Retinal pigment epithelial cell (primary cell): Measurements from ENCODE around the gene JOSD2.

Source experiments
- DNase-seq: peaks from one replicate; pipeline ENCODE4 v3.0.0-alpha.2; 2010; ENCODE audit warnings: low read depth
- H3K4me3 ChIP-seq: 2 replicates; pipeline ENCODE4 v1.5.1; 2011; ENCODE audit warnings: mild to moderate bottlenecking, low read length, control low read depth, moderate library complexity
- TF ChIP-seq, protein P1 (sequence below): conservative IDR thresholded peaks from 2 replicates; pipeline ENCODE4 v1.5.1; 2011; ENCODE audit warnings: low read depth, low read length, control low read depth, inconsistent platforms

JOSD2 gene

DNA sequence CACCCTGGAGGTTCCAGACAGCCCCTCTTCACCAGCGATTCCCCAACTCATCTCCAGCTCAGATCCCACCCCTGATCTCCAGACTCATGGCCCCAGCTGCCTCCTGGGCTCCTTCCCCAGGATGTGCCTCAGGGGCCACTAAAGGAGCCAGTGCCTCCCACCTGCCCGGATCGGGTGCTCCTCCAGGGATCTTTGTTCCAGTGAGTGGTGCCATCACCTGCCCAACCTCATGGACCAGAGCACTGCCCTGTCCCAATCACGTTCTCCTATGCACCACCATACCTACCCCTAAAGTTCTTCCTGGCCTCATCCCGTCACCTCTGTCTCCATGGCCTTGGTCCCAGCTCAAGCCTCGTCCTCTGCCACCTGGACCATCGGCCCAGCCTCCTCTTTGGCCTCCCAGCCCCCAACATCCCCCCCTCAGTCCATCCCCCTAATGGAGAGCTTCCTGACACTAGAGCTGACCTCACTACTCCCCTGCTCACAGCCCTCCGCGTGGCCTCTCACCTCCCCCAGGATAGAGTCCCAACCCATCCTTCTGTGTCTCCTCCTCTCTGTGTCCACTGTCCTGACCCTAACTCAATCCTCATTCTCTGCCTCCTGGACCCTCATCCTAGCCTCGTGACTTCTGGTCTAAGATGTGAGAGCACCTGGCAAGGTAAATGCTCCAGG, 25.6 kb downstream of the JOSD2 start:
- TF ChIP-seq, protein P1, sequence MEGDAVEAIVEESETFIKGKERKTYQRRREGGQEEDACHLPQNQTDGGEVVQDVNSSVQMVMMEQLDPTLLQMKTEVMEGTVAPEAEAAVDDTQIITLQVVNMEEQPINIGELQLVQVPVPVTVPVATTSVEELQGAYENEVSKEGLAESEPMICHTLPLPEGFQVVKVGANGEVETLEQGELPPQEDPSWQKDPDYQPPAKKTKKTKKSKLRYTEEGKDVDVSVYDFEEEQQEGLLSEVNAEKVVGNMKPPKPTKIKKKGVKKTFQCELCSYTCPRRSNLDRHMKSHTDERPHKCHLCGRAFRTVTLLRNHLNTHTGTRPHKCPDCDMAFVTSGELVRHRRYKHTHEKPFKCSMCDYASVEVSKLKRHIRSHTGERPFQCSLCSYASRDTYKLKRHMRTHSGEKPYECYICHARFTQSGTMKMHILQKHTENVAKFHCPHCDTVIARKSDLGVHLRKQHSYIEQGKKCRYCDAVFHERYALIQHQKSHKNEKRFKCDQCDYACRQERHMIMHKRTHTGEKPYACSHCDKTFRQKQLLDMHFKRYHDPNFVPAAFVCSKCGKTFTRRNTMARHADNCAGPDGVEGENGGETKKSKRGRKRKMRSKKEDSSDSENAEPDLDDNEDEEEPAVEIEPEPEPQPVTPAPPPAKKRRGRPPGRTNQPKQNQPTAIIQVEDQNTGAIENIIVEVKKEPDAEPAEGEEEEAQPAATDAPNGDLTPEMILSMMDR = no peak
- DNase-seq = no peak
- no peak overlapping the region for H3K4me3 ChIP-seq

DNA sequence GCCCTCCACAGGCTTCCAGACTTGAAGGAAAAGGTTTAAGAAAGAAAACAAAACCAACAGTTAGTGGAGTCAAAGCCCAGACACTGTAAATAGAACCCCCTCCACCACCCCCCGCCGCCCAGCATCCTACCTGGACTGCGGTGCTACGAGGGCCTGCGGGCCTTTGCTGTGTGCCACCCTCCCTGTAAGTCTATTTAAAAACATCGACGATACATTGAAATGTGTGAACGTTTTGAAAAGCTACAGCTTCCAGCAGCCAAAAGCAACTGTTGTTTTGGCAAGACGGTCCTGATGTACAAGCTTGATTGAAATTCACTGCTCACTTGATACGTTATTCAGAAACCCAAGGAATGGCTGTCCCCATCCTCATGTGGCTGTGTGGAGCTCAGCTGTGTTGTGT, 28.1 kb downstream of the JOSD2 start:
- TF ChIP-seq, protein P1 = no peak
- no peak for DNase-seq
- no peak overlapping the region for H3K4me3 ChIP-seq

DNA sequence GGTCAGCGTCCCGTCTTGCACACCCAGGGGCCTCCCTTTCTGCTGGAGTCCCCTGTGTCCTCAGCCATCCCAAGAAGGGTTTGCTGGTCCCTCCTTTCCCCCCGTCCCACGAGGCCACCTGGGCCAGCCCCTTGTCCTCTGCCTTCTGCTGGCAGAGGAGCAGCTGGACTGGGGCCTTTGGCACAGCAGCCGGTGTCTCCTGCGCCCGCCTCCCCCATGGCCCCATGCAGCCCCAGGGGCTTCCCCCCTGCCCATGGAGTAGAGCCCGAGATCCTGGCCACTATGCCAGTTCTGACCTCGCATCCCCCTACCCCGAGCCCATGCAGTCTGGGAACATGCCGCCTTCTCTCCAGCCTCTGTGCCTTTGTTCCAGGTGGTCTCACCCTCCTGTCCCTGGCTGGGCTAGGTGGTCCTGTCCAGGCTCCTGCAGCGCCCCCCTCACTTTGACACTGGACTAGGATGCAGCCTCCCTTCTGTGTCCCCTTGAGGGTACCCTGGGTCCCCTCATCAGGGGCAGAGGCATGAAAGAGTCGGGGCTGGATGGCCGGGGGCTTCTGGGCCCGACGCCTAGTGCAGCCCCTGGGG, 28.6 kb downstream of the JOSD2 start:
- H3K4me3 ChIP-seq = no peak overlapping the region
- no peak for DNase-seq
- TF ChIP-seq, protein P1 = no peak

DNA sequence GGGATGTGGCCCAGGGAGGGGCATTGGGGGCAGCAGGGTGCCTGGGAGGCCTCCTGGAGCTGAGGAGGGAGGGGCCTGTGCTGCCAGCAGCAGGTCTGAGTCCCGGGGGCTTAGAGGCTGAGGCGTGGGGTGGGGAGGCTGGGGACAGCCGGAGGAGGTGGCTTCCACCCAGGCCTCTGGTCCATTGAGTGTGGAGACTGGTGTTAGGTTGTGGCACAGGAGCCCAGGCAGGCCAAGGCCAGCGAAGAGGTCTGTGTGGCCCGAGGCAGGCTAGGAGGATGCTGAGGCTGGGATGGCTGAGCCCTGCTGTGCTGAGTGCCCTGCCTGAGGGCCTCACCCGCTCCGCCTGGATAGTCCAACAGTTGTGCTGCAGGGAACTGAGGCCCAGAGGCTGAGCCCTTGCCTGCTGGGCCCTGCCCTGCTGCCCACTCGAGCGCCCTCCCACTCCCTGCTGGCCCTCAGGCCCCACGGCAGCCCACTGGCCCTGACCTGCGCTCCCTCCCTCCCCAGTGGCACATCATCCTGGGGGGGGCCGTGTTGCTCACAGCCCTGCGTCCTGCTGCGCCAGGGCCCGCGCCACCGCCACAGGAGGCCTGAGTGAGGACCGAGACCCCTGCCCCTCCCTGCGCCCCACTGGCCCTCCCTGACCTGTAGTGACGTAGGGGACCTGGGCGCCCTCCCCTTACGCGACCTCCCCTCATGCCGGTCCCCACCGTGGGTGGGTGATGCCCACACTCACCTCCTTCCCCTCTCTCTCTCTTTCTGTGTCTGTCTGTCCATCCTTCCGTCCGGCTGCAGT, 29.4 kb downstream of the JOSD2 start:
- no peak overlapping the region for H3K4me3 ChIP-seq
- DNase-seq = no peak
- TF ChIP-seq, protein P1 = no peak

DNA sequence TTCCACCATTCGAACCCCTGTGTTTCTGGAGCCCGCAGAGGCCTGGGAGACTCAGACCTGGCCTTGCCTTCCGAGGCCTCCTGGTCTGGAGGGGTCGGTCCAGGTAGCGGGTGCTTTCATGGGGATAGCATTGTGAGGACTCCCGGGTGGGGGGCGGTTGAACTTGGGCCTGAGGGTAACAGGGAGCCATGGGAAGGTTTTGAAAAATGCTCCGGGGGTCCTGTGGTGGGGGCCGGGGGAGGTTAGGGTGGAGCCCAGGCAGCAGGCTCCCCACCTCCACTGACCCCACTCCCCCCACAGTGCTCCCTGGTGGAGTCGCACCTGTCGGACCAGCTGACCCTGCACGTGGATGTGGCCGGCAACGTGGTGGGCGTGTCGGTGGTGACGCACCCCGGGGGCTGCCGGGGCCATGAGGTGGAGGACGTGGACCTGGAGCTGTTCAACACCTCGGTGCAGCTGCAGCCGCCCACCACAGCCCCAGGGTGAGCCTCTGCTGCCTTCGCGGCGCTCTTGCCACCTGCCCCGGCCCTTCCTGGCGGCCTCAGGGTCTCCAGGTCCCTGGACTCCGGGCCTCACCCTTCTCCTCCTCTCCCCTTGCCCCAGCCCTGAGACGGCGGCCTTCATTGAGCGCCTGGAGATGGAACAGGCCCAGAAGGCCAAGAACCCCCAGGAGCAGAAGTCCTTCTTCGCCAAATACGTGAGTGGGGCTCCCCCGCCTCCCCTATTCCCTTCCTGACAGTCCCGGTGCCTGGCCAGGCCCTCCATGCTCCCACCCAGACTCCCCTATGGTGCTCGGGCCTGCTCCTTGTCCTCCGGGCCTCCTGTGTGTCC, 30.5 kb downstream of the JOSD2 start:
- H3K4me3 ChIP-seq = no peak overlapping the region
- TF ChIP-seq, protein P1 = no peak
- no peak for DNase-seq

DNA sequence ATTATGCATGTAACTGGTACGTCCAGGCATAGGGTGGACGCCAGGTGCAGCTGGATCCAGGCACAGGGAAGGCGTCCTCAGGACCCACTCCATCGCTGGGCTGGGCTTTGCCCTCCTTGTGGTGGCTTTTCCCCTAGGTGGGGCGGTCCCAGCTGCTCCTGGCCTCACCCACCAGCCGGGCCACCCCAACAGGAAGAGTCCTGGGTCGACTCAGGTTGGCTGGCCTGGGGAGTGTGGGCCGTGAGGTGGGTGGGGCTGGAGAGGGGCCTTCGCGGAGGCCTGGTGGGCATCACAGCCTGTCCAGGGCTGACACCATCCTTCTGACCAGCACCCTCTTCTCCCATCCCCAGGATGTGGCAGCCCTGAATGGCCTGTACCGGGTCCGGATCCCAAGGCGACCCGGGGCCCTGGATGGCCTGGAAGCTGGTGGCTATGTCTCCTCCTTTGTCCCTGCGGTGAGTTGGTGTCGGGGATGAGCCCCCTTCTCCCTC, 31.2 kb downstream of the JOSD2 start:
- no peak overlapping the region for H3K4me3 ChIP-seq
- TF ChIP-seq, protein P1 = no peak
- no peak for DNase-seq
